HL-60/S4 (cell line): Measurements from ENCODE around the gene MDM1.

Source experiments
- in situ Hi-C: fragments of 300-500 bp; cut with MboI; formaldehyde crosslinking; loops from 2 replicates; pipeline ENCODE4 v1.14.3; 2022; ENCODE audit warnings: low sequenced_read_pairs

The MDM1 gene, protein sequence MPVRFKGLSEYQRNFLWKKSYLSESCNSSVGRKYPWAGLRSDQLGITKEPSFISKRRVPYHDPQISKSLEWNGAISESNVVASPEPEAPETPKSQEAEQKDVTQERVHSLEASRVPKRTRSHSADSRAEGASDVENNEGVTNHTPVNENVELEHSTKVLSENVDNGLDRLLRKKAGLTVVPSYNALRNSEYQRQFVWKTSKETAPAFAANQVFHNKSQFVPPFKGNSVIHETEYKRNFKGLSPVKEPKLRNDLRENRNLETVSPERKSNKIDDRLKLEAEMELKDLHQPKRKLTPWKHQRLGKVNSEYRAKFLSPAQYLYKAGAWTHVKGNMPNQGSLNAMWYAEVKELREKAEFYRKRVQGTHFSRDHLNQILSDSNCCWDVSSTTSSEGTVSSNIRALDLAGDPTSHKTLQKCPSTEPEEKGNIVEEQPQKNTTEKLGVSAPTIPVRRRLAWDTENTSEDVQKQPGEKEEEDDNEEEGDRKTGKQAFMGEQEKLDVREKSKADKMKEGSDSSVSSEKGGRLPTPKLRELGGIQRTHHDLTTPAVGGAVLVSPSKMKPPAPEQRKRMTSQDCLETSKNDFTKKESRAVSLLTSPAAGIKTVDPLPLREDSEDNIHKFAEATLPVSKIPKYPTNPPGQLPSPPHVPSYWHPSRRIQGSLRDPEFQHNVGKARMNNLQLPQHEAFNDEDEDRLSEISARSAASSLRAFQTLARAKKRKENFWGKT

GRCh38 chr12:68331869-68332727 is at the start of gene MDM1:
Gene MDM1 (minus strand): TSS chr12:68332362. CDS start chr12:68332245, 117 bp downstream.
- in situ Hi-C loops, result no loop called here

DNA sequence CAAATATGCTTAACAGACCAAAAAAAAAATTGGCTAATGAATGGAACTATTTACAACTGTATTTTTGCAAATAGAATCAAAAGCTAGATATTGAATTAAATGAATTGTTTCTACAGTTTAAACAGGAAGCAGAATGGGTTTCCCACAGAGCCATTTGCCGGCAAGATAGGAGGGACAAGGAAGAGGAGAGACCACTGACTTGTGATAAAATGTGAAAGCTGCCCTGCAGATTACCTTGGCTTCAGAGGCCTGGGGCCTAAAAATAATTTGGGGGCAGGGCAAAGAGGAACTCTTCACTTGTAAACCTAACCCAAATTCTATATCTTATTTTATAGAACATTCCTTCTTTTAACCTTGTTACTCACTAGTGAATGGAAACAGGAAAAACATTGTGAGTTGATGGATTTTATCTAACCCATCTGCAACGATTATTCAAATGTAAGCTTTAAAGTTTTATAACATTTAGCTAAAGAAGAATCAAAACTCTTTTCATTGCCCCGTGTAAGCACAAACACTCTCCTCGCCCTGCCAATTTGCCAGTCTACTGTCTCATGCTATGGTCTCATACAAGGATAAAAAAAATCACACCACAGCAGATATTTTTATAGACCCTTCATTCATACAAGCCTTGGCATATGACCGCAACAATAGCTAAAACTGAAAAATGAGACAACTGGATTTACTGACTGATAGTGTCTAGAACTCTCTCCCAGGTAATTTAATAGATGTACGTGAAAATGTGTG is 49.5 kb upstream of the MDM1 start:
- in situ Hi-C loops, result no loop called here

DNA sequence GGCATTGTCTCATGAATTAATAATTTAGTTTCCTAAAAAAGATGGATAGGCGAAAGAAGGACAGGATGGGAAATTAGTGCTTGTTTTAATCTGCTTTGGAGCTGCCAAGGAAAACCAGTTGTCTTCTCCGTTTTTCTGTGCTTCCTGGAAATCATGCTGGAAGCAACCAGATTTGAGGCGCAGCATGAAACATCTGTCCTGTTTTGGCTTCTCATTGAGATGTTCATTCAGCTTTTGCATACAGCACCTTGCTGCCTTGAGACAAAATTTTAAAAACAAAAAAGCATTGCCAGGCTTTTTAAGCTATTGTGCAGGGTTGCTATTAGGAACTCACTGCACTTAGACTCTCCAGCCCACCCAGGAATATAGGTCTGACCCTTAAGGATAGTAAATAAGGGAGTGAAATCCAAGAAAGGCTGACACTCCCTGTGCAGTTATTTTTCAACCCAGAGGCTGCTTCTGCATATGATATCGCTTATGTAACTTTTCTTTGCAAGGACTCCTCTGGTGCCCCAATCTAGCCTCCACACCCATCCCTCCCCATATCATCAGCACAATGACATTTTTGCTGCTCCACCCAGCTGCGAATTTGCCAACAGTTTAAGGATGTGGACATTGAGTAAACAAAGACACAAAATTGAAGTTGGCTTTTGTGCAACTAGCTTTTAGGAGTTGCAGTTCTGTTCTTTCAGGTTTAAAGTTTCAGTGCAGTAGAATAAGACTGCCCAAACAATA is 46.9 kb upstream of the MDM1 start:
- in situ Hi-C loops, result no loop called here

- in situ Hi-C loops, result no loop called here
Measured at GRCh38 chr12:68377881-68378280, 45.7 kb upstream of the MDM1 start.

- in situ Hi-C loops, result no loop called here
Measured at GRCh38 chr12:68376901-68377300, 44.7 kb upstream of the MDM1 start.

- in situ Hi-C loops, result no loop called here
Measured at GRCh38 chr12:68375756-68376695, 43.9 kb upstream of the MDM1 start.

DNA sequence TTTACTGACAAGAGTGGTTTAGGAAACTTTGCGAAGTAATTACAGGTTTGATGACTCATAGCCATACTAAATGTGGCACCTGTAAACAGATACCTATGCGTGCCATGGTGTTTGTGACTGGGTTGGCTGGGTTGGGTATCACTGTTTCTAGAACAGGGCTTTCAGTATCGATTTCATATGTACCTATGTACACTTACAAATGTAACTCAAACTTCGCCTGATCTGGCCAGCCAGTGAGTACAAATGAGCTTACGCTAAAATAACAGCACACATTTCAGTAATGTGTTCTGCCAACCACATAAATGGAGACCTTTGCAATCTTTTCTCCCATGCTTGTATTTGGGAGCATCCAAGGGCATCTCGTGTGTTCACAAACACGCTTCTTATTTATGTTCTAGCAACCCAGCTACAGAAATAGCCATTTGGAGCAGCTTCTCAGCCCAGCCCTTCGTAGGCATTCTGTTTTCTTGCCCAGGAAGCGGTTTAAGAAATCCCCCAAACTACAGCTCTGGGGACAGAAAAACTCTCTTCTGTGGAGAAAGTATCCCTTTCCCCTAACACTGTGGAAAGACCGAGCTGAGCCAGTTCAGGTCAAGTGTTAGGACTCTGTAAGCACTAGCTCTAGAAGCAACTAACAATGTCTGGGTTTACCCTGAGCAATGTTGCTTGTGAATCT is 42.3 kb upstream of the MDM1 start:
- in situ Hi-C loops, result no loop called here

- in situ Hi-C loops, result no loop called here
Measured at GRCh38 chr12:68370667-68371066, 38.5 kb upstream of the MDM1 start.

DNA sequence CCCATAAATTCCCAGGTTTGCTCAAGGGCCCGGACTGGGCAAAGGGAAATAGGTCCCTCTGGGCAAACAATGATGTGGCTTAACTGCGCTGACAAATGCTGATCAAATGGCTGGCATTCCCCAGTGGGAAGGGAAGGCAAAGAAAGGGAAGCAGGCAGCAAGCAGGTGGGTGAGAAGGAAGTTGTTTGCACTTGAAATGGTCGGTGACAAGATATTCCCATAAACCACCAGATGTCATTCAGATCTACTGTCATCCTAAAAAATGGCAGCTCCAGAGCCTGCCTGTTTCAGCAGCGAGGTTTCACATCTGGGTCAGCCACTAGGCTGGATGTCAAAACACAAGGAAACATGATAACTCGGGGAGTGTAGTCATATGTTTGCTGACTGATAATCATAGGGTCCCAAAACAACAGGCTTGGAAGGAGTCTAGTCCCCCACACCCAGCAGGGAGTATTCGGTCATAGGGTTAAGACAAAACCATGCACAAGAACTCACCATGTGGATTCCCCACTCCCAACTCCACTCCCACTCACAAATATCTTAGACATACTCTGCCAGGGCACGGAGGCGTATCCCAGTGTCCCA is 37.9 kb upstream of the MDM1 start:
- in situ Hi-C loops, result no loop called here

GRCh38 chr12:68368327-68368726 is 36.2 kb upstream of the MDM1 start:
- in situ Hi-C loops, result no loop called here

DNA sequence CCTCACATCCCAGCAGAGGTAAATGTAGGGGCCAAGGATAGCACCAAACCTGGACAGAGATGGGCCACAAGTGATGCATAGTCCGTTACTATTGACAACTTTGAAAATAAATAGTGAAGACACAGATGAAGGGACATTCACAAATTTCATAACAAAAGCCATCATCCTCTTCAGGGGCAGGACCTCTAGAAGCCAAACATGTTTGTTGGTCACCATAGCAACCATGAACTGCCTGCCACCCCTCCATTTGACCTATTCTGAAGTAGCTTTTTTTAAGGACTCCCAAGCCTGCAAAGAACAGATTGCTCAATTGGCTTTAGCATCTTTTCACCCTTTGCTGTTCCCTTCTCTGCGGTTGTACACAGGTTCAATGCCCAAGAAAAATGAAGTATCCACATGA is 35.7 kb upstream of the MDM1 start:
- in situ Hi-C loops, result no loop called here

GRCh38 chr12:68367116-68367515 is 35.0 kb upstream of the MDM1 start:
- in situ Hi-C loops, result no loop called here

GRCh38 chr12:68364893-68365725 is 32.9 kb upstream of the MDM1 start:
- in situ Hi-C loops, result no loop called here

DNA sequence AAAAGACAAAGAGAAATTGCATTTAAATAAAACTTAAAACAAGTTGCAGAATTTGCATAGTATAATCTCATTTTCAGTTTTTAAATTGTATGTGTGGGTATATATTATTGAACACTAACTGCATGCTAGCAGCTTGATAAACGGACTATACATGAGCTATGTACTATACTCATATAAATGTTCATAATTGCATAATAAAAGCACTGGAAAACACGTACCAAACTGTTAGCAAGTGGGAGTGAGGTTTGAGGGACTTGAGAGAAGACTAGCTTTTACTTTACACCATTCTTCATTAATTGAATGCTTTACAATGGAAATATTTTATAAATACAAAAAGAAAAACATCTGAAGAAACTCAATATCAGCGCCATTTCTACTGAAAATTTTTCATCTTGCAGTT is 32.2 kb upstream of the MDM1 start:
- in situ Hi-C loops, result no loop called here

DNA sequence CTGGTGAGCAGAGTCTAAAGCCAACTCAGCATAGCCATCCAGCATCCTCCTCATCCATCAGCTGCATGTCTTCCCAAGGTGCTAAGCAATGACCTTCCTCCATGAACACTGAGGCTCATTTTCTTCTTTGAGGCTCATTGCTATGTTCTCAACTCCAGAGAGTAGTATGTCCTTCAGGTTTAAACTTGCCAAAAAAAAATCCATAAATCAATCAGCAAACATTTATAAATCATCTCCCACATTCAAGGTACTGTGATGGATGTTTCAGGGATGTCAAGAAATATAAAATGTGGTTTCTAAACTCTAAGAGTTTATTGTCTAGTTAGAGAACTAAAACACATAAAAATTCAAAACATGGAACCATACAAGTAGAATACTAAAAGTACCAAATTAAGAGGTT is 29.8 kb upstream of the MDM1 start:
- in situ Hi-C loops, result no loop called here

DNA sequence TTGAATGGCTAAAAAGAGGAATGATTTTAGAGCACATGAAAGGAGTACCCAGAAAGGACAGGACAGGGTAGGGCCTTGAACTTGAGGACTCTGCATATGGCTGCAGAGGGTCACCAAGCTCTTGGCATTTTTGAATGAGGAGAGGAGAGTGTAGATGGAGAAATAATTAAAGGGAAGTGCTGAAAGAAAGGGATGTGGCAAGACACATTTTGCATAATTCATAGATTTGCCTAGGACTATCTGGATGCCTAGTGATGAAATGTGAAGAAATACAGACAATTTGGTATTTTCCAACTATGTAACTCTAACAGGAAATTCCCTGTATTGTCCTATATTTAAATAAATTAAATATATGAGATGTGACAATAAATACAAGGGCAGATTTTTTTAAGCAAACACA is 27.5 kb upstream of the MDM1 start:
- in situ Hi-C loops, result no loop called here
